HG03575 (cell line): ENCODE results near the gene IL23A.

ENCODE experiments used
- ATAC-seq: cut with Tn5 transposase; IDR thresholded peaks from one replicate; pipeline ENCODE4 v1.9.1; 2021; ENCODE audit not compliant: unreplicated experiment, insufficient number of reproducible peaks, low FRiP score; ENCODE audit errors: extremely low read depth

IL23A gene, protein sequence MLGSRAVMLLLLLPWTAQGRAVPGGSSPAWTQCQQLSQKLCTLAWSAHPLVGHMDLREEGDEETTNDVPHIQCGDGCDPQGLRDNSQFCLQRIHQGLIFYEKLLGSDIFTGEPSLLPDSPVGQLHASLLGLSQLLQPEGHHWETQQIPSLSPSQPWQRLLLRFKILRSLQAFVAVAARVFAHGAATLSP

GRCh38 chr12:56338308-56339157, at the start of gene IL23A:
Gene IL23A (plus strand): TSS chr12:56338884. CDS start chr12:56339045, 161 bp downstream.
- no peak for ATAC-seq

- no peak for ATAC-seq
These were observed 44.9 kb upstream of the IL23A start for GRCh38 chr12:56293795-56294194.

- no peak for ATAC-seq
These were observed 42.4 kb upstream of the IL23A start for GRCh38 chr12:56296295-56296694.

GRCh38 chr12:56297400-56297799, 41.3 kb upstream of the IL23A start:
- ATAC-seq, result no peak

DNA sequence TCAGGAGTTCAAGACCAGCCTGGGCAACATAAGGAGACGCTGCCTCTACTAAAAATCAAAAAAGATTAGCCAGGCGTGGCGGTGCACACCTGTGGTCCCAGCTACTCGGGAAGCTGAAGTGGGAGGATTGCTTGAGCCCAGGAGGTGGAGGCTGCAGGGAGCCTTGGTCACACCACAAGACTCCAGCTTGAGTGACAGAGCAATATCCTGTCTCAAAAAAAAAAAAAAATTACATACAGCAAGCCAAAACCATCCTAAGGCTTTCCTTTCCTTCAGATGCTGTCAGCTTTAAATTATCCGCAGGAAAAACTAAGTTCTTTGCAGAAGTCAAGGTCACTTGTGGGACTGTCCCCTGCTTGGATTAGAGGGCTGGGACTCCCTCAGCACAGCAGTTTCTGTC, 39.9 kb upstream of the IL23A start:
- ATAC-seq, result no peak

DNA sequence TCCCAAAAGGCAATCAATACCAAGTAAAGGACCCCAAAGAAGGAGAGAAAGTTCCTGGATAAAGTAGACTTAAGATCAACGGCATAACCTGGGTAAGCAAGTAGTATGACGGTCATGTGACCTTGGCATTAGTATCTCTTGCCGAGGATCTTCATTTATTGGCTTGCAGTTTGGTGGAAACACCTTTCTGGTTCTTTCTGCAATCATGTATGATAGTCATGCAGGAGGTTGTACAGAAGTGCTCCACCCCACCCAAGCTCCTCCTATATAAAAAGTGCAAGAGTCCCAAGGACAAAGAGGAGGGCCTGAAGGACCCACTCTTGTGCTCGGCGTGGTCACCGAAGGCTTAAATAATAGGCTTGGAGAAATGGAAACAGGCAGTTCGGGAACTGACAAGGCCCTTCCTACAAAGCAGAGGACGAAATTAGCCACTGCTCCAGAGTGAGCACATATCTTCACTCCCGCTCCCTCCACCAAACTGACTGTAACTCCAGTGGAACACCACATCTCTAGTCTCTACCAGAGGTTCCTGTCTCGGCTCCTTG, 39.3 kb upstream of the IL23A start:
- no peak for ATAC-seq

- peak; percentile 51 for ATAC-seq
These were observed 38.6 kb upstream of the IL23A start, which contains the start of gene CS for GRCh38 chr12:56299853-56300643. Gene CS (minus strand): TSS chr12:56300330. CDS start chr12:56300201, 129 bp downstream.

- no peak for ATAC-seq
These were observed 37.8 kb upstream of the IL23A start for GRCh38 chr12:56300644-56301464.

GRCh38 chr12:56304276-56304675, 34.4 kb upstream of the IL23A start:
- ATAC-seq, result no peak

DNA sequence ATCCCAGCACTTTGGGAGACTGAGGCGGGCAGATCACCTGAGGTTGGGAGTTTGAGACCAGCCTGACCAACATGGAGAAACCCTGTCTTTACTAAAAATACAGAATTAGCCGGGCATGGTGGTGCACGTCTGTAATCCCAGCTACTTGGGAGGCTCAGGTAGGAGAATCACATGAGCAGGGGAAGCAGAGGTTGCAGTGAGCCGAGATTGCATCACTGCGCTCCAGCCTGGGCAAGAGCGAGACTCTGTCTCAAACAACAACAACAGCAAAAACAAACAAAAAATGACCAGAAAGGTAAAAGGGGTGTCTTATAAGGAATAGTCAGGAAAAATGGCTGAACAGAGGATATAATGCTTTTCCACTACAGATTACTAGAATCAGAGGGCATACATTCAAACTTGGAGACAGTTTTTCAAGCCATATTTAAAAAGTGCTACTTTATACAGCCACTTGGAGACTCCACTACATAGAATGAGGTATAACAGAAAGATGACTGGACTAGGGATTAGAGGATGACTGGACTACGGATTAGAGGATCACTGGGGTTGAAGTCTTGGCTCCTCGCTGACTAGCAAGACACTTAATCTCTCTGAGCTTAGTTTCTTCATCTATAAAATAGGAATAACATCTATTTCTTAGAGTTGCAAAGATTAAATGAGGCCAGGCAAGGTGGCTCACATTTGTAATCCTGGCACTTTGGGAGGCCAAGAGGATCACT, 33.7 kb upstream of the IL23A start:
- ATAC-seq, result no peak

DNA sequence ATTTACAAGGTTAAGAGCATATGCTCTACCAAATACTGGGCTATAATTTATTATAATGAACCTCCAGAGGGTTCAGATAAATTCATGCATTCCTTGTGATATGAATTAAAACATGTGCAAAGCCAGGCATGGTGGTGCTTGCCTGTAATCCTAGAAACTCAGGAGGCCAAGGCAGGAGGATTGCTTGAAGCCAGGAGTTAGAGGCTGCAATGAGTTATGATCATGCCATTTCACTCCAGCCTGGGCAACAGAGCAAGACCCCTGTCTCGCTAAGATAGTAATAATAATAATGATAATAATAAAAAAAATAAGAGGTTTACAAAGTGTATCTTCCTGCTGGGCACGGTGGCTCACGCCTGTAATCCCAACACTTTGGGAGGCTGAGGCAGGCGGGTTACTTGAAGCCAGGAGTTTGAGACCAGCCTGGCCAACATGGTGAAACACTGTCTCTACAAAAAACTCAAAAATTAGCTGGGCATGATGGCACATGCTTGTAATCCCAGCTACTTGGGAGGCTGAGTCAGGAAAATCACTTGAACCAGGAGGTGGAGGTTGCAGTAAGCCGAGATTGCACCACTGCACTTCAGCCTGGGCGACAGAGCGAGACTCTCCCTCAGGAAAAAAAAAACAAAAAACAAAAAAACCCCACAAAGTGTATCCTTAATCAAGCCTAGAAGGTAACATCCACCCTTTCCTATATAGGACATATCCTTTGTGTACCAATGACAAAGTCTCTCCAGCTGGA, 31.3 kb upstream of the IL23A start:
- no peak for ATAC-seq

DNA sequence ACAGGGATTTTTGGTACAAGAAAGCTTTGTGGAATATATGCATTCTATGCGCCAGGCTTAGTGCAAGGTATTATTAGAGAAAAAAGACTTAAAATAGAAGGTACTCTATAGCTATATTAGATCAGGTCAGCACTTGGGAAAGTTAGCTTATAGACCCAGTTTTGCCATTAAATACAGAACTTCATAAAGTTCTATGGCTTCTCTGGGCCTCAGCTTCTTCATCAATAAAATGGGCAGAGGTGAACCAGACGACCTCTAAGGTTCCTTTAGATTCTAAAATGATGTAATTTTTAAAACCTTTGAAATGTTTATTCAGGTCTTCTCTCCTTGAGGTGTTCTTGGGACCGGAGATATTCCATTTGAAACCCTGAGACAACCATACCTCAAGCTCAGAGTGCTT, 30.0 kb upstream of the IL23A start:
- no peak for ATAC-seq

DNA sequence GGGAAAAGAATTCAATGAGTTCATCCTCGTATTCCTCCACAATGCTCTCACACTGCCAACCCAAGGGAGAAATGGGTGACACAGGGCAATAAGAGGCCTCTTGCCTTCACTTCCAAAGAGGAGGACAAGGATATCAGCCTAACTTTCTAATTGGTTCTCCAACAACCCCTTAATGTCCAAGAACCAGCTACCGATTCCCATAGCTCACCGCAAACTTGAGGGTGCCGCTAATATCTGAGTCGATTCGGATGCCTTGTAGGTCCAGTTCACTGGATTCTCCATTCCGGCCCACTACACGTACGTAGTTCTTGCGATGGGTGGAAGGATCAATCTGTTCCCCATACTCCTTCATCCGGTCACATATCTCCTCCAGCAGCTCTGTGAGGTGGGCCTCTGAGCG, 27.7 kb upstream of the IL23A start:
- no peak for ATAC-seq

- no peak for ATAC-seq
These were observed 23.4 kb upstream of the IL23A start for GRCh38 chr12:56315249-56315621.

GRCh38 chr12:56315622-56316473, 22.8 kb upstream of the IL23A start, which contains the start of gene CNPY2:
Gene CNPY2 (minus strand): TSS chr12:56315988. CDS start chr12:56315217, 771 bp downstream.
- peak; percentile 68 for ATAC-seq

DNA sequence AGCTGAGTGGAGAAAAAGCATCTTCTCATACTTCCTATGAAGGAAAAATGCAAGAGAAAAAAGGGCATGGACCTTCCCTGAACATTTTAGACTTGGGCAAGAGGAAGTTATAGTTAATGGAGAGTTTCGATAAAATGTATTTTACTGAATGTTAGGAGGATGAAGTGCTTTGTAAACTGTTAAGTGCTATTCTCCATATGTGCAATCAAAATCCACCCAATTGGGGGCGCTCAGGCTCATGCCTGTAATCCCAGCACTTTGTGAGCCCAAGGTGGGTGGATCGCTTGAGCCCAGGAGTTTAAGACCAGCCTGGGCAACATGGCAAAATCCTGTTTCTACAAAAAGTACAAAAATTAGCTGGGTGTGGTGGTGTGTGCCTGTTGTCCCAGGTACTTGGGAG, 21.0 kb upstream of the IL23A start:
- ATAC-seq, result no peak
